K562 (cell line): ENCODE results near the gene SLC4A2. TPM values are rescaled to one million over a fixed set of nuclear protein-coding genes. Genes with fewer than 3 reads are reported as not detected.

ENCODE experiments used
- ATAC-seq: fragments of 200-7000 bp; cut with Tn5 transposase; 3 replicates; pipeline ENCODE4 v1.9.1; 2020; ENCODE audit warnings: moderate library complexity
- BruUV-seq: library from RNA; stranded (reverse); fragments of 400-500 nt; replicated peaks from 2 replicates; lab custom pipeline; 2021; lab: Mats Ljungman, UMichigan
- CTCF ChIA-PET: fragments of 300-600 bp; formaldehyde crosslinking; extraction: SDS; loops from one replicate; lab custom pipeline; 2021; ENCODE audit warnings: low intra/inter-chr PET ratio; lab: Yijun Ruan, JAX
- POLR2A ChIA-PET: fragments of 300-600, 350-650 bp; sonication (Branson Sonifier 250); formaldehyde crosslinking; extraction: SDS; loops from one replicate; lab custom pipeline; 2021; ENCODE audit warnings: antibody characterized with exemption, inconsistent platforms; lab: Yijun Ruan, JAX
- DNase-seq, 4 experiments: peaks; one replicate each; pipeline versions ENCODE4 v3.0.0 to v3.0.0-alpha.2; 2011 to 2018; ENCODE audit warnings: low spot score in 3 of 4, mixed read lengths in 3 of 4; ENCODE audit errors: extremely low read depth in 1 of 4
- FAIRE-seq: peaks from 2 replicates; lab custom pipeline; 2011; peaks lifted over from hg19 to GRCh38; lab: Jason Lieb, UNC
- H2AFZ ChIP-seq: 2 replicates; pipeline ENCODE4 v1.6.0; 2011; ENCODE audit warnings: low read depth, low read length, control low read depth, inconsistent platforms
- H3K27ac ChIP-seq: fragments of 200-600 bp; 3 replicates; pipeline ENCODE4 v1.8.0; 2011; ENCODE audit warnings: low read depth, mild to moderate bottlenecking, control low read depth, inconsistent platforms, low read length, moderate library complexity, mixed read lengths; ENCODE audit errors: extremely low read depth
- H3K27me3 ChIP-seq, 2 experiments: fragments of 300-600 bp in 1 of 2; 2 replicates in 1 of 2; 3 replicates in 1 of 2; pipeline versions ENCODE4 v1.6.0 to v1.8.0; 2011; ENCODE audit warnings: inconsistent platforms in 2 of 2, low read length in 2 of 2, mild to moderate bottlenecking in 1 of 2, mixed read lengths in 1 of 2, moderate library complexity in 1 of 2; ENCODE audit not compliant: control insufficient read depth in 2 of 2, insufficient read depth in 2 of 2
- H3K36me3 ChIP-seq: fragments of 300-600 bp; 3 replicates; pipeline ENCODE4 v1.8.0; 2011; ENCODE audit warnings: mild to moderate bottlenecking, low read length, inconsistent platforms; ENCODE audit not compliant: control insufficient read depth, insufficient read depth
- H3K4me1 ChIP-seq, 2 experiments: fragments of 200-600 bp in 1 of 2; replicated peaks in 1 of 2; 2 replicates in 1 of 2; 3 replicates in 1 of 2; pipeline versions ENCODE4 v1.5.1 to v1.8.0; 2011; ENCODE audit warnings: inconsistent platforms in 2 of 2, low read length in 2 of 2, mild to moderate bottlenecking in 1 of 2, mixed read lengths in 1 of 2, moderate library complexity in 1 of 2; ENCODE audit not compliant: control insufficient read depth in 2 of 2, insufficient read depth in 2 of 2
- H3K4me2 ChIP-seq: 2 replicates; pipeline ENCODE4 v1.6.1; 2011; ENCODE audit warnings: low read length, control low read depth, inconsistent platforms, mixed read lengths; ENCODE audit not compliant: insufficient read depth
- H3K4me3 ChIP-seq: fragments of 200-600 bp; sonication (generic), shearing (Covaris generic); 2 replicates; pipeline ENCODE4 v1.5.1; 2016; ENCODE audit warnings: control low read depth, inconsistent platforms
- H3K79me2 ChIP-seq: fragments of 200-600 bp; 3 replicates; pipeline ENCODE4 v1.8.0; 2011; ENCODE audit warnings: low read length, inconsistent platforms; ENCODE audit not compliant: control insufficient read depth, insufficient read depth
- H3K9ac ChIP-seq, 2 experiments: 2 replicates each; pipeline versions ENCODE4 v1.6.0 to v1.6.1; 2011; ENCODE audit warnings: low read depth in 2 of 2, low read length in 2 of 2, control low read depth in 1 of 2, inconsistent platforms in 1 of 2, mild to moderate bottlenecking in 1 of 2, mixed read lengths in 1 of 2; ENCODE audit not compliant: insufficient read depth in 1 of 2
- H3K9me1 ChIP-seq: one replicate; pipeline ENCODE4 v1.6.0; 2011; ENCODE audit warnings: inconsistent platforms, mild to moderate bottlenecking, low read length, moderate library complexity; ENCODE audit not compliant: control insufficient read depth, insufficient read depth
- H3K9me3 ChIP-seq: replicated peaks from 2 replicates; pipeline ENCODE4 v1.5.1; 2011; ENCODE audit warnings: low read depth, low read length, inconsistent platforms; ENCODE audit not compliant: control insufficient read depth, insufficient read depth
- H4K20me1 ChIP-seq: replicated peaks from 2 replicates; pipeline ENCODE4 v1.6.1; 2011; ENCODE audit warnings: low read length, inconsistent platforms, mixed read lengths; ENCODE audit not compliant: control insufficient read depth, insufficient read depth
- EGR1 ChIP-seq: fragments of 450-650 bp; conservative IDR thresholded peaks from 2 replicates; pipeline ENCODE4 v1.6.1; 2017; ENCODE audit warnings: mild to moderate bottlenecking
- EZH2 ChIP-seq: IDR thresholded peaks from 2 replicates; pipeline ENCODE4 v1.6.1; 2012; ENCODE audit warnings: low read depth, mild to moderate bottlenecking, inconsistent platforms, low read length, borderline replicate concordance
- HDAC8 ChIP-seq: fragments of 450-650 bp; IDR thresholded peaks from 2 replicates; pipeline ENCODE4 v1.6.1; 2016; ENCODE audit warnings: mild to moderate bottlenecking, missing genetic modification characterization, moderate library complexity, missing compliant biosample characterization
- IRF2 ChIP-seq: sonication (generic); formaldehyde crosslinking; IDR thresholded peaks from 2 replicates; pipeline ENCODE4 v1.8.1; 2022; ENCODE audit warnings: mild to moderate bottlenecking, missing genetic modification reagents
- NR4A1 ChIP-seq, 2 experiments: fragments of 250-450 bp in 1 of 2; fragments of 450-650 bp in 1 of 2; sonication (Bioruptor Pico) in 1 of 2; IDR thresholded peaks; 2 replicates each; pipeline versions ENCODE4 v1.4.0 to v1.6.1; 2016 to 2020; ENCODE audit warnings: mild to moderate bottlenecking in 2 of 2, missing compliant biosample characterization in 1 of 2, missing genetic modification characterization in 1 of 2, moderate library complexity in 1 of 2
- POLR2G ChIP-seq: fragments of 200-400 bp; formaldehyde crosslinking; IDR thresholded peaks from 2 replicates; pipeline ENCODE4 v1.6.1; 2017; ENCODE audit warnings: low read depth, mild to moderate bottlenecking, antibody characterized with exemption, low read length, moderate library complexity
- RAD51 ChIP-seq: fragments of 450-650 bp; IDR thresholded peaks from 2 replicates; pipeline ENCODE4 v1.7.1; 2016; ENCODE audit warnings: low read depth, mild to moderate bottlenecking, borderline replicate concordance
- SLC30A9 ChIP-seq: fragments of 250-450 bp; sonication (Bioruptor Pico); IDR thresholded peaks from 2 replicates; pipeline ENCODE4 v1.8.0; 2022; ENCODE audit warnings: mild to moderate bottlenecking, moderate library complexity
- ZNF263 ChIP-seq: sonication (generic); formaldehyde crosslinking; IDR thresholded peaks from 2 replicates; pipeline ENCODE4 v1.8.0; 2022; ENCODE audit warnings: mild to moderate bottlenecking, missing genetic modification reagents, borderline replicate concordance
- ZNF561 ChIP-seq: fragments of 450-650 bp; formaldehyde crosslinking; conservative IDR thresholded peaks from 2 replicates; pipeline ENCODE4 v1.4.0; 2020; ENCODE audit warnings: mild to moderate bottlenecking, moderate library complexity
- WGBS: fragments of 100-300 bp; shearing (Covaris generic); methylation state at CpG from one replicate; pipeline ENCODE4 v1.1.6; 2016; ENCODE audit warnings: low coverage, mixed read lengths; ENCODE audit not compliant: insufficient coverage; ENCODE audit errors: missing lambda C conversion rate; 5-methylcytosine and 5-hydroxymethylcytosine counted together
- in situ Hi-C: fragments of 300-500 bp; cut with MboI; formaldehyde crosslinking; loops from 4 replicates; pipeline ENCODE4 v1.15.0; 2018; ENCODE audit warnings: inconsistent platforms, mixed read lengths
- intact Hi-C: fragments of 100-400 bp; cut with micrococcal nuclease; formaldehyde crosslinking; loops from 2 replicates; pipeline ENCODE4 v1.14.2; 2022
- polyA plus RNA-seq, 8 experiments: library from polyadenylated mRNA; depleted of rRNA in 4 of 8; stranded (reverse) in 5 of 8; unstranded in 3 of 8; fragments of >200 nt; fragmentation: Nextera tagmentation in 2 of 8; fragmentation: Illumina TruSeq in 1 of 8; extraction: Ambion mirVana in 2 of 8; extraction: Trizol in 1 of 8; gene quantifications; 2 replicates each; pipeline versions ENCODE4 v1.2.1 to v1.2.3, GENCODE V29; 2011 to 2014; ENCODE audit warnings: inconsistent platforms in 1 of 8, missing spikeins in 1 of 8
- total RNA-seq, 7 experiments: library from RNA; depleted of rRNA in 6 of 7; stranded (reverse); fragments of >200 nt in 6 of 7; fragmentation: Illumina TruSeq in 2 of 7; extraction: Trizol in 2 of 7; gene quantifications; 2 replicates each; pipeline versions ENCODE4 v1.2.1 to v1.2.3, GENCODE V29; 2011 to 2021; ENCODE audit warnings: low replicate concordance in 1 of 7
- TF ChIP-seq, protein P1 (sequence below), 2 experiments: fragments of 250-450 bp in 1 of 2; fragments of 450-650 bp in 1 of 2; sonication (Bioruptor Pico) in 1 of 2; IDR thresholded peaks; 2 replicates each; pipeline versions ENCODE4 v1.6.1 to v1.8.0; 2016 to 2021; ENCODE audit warnings: mild to moderate bottlenecking in 2 of 2, moderate library complexity in 2 of 2, missing compliant biosample characterization in 1 of 2, missing genetic modification characterization in 1 of 2
- TF ChIP-seq, protein P2 (sequence below): IDR thresholded peaks from 2 replicates; pipeline ENCODE4 v1.6.1; 2016; ENCODE audit warnings: missing genetic modification characterization, missing compliant biosample characterization

The SLC4A2 gene
- total and polyA plus RNA-seq, 9 of the 15 experiments (the other 6 are each of a cell fraction or from before 2014, with no cell fraction given), result 11.4 to 375 (median 130) TPM

DNA sequence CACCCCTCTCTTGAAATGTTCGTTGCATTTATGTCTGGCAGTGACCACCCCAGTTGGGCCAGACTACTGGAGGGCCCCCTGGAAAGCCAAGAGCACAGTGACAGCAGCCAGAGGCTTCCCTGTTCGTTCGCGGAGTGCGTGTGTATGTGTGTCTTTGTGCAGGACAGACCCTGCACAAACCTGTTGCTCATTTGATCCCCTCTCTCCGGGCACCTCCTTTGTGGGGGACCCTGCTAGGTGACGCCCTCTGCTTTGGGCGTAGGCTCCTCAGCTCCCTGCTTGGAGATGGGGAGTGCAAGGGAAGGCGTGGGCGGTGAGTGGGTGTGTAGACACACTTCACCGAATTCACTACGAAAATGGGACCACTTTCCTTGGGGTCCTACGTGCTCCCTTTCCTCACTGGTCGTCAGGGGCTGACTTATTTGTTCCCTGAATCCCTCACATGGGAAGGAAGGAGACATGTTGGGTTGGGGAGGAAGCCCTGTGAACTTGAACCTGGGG, 65.6 kb downstream of the SLC4A2 start:
- H3K4me3 ChIP-seq, result no peak overlapping the region
- no TSS peak for BruUV-seq
- H3K36me3 ChIP-seq, result peaks cover 95% of the 10 kb centered on the region
- no peaks in the 10 kb centered on the region; a peak in 1 of 5 replicates for H3K27me3 ChIP-seq
- FAIRE-seq (peak; percentile 32), DNase-seq (no peak), ATAC-seq (no peak)
- POLR2A ChIA-PET, result no interaction called here
- peak; percentile 68 for TF ChIP-seq EGR1
- no peak for TF ChIP-seq SLC30A9 (CRISPR knock-in tag)
- peak overlapping the region in 1 of 2 experiments; percentile 14; a peak in 1 of 4 replicates for H3K9ac ChIP-seq
- no peak overlapping the region for H3K27ac ChIP-seq
- peaks cover 0 to 47% of the 10 kb centered on the region in 2 experiments; a peak in 1 of 5 replicates for H3K4me1 ChIP-seq
- no peaks in the 10 kb centered on the region for H3K9me3 ChIP-seq
- CTCF ChIA-PET, result interaction anchor here (2.1 to 4.4 kb wide), 3 partner anchors 48 to 178 kb away, joined by 11 to 74 read pairs (median 32); no protein-coding TSS in a partner anchor
- intact Hi-C loops, result loop anchor here (1.0 to 2.0 kb wide), 3 partner anchors 47 to 178 kb away; no protein-coding TSS in a partner anchor
- peaks cover 5% of the 10 kb centered on the region for H3K9me1 ChIP-seq
- in situ Hi-C loops, result no loop called here
- peaks cover 10% of the 10 kb centered on the region; the same call in 2 of the 3 replicates for H3K79me2 ChIP-seq
- no peak overlapping the region for H2AFZ ChIP-seq
- no peak overlapping the region for H3K4me2 ChIP-seq
- H4K20me1 ChIP-seq, result peaks cover 13% of the 10 kb centered on the region
- WGBS, result 86% methylated on average over 14 of the region's 14 CpGs

DNA sequence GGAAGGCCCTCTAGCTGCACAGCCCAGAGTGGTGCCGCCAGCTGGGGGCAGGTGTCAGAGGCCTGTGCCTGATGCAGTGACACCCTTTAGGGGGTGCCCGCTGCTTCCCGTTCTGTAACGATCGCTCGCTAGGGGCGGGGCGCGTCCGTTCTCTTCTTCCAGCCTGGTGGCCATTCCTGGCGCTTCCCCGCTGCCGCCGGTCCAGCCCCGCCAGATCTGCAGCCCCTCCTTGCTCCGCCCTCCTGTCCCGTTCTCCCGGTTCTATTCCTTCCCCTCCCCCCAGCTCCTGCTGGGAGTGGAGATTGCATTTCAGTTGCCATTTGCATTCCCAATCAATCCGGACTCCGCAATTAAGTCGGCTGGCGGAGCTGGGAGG, 66.1 kb downstream of the SLC4A2 start:
- no peak overlapping the region for H3K4me3 ChIP-seq
- WGBS, result 92% methylated on average over 22 of the region's 22 CpGs
- no peak overlapping the region for H2AFZ ChIP-seq
- H3K9ac ChIP-seq, result peak overlapping the region in 1 of 2 experiments; percentile 14; a peak in 1 of 4 replicates
- H3K27ac ChIP-seq, result no peak overlapping the region
- no peak for FAIRE-seq
- intact Hi-C loops, result loop anchor here (2.0 kb wide), 1 partner anchor 177 kb away; no protein-coding TSS in a partner anchor
- no TSS peak for BruUV-seq
- H3K27me3 ChIP-seq, result no peaks in the 10 kb centered on the region; a peak in 1 of 5 replicates
- CTCF ChIA-PET, result interaction anchor here (1.2 to 4.4 kb wide), 2 partner anchors 47 to 178 kb away, joined by 3 to 74 read pairs; no protein-coding TSS in a partner anchor
- peaks cover 0 to 45% of the 10 kb centered on the region in 2 experiments; a peak in 1 of 5 replicates for H3K4me1 ChIP-seq
- H3K9me1 ChIP-seq, result peaks cover 5% of the 10 kb centered on the region
- peaks cover 13% of the 10 kb centered on the region for H4K20me1 ChIP-seq
- no peak overlapping the region for H3K4me2 ChIP-seq
- in situ Hi-C loops, result no loop called here
- peaks cover 95% of the 10 kb centered on the region for H3K36me3 ChIP-seq
- peaks cover 10% of the 10 kb centered on the region; the same call in 2 of the 3 replicates for H3K79me2 ChIP-seq
- ATAC-seq, result no peak
- DNase-seq, result no peak
- POLR2A ChIA-PET, result no interaction called here
- H3K9me3 ChIP-seq, result no peaks in the 10 kb centered on the region
- TF ChIP-seq RAD51 (no peak), ZNF561 (CRISPR knock-in tag) (no peak), IRF2 (no peak), ZNF263 (CRISPR knock-in tag) (no peak), EZH2 (no peak), HDAC8 (no peak), NR4A1 (CRISPR knock-in tag; IDR thresholded peaks at IDR 0.05) (no peak), NR4A1 (tag; IDR thresholded peaks at IDR 0.05) (no peak), POLR2G (0 out of 2 replicates have a peak, but pooled peaks have one; percentile 32)
- TF ChIP-seq, protein P1, sequence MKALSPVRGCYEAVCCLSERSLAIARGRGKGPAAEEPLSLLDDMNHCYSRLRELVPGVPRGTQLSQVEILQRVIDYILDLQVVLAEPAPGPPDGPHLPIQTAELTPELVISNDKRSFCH (CRISPR knock-in tag; IDR thresholded peaks at IDR 0.05), result no peak
- TF ChIP-seq, protein P1 (tag; IDR thresholded peaks at IDR 0.05), result no peak
- TF ChIP-seq, protein P2, sequence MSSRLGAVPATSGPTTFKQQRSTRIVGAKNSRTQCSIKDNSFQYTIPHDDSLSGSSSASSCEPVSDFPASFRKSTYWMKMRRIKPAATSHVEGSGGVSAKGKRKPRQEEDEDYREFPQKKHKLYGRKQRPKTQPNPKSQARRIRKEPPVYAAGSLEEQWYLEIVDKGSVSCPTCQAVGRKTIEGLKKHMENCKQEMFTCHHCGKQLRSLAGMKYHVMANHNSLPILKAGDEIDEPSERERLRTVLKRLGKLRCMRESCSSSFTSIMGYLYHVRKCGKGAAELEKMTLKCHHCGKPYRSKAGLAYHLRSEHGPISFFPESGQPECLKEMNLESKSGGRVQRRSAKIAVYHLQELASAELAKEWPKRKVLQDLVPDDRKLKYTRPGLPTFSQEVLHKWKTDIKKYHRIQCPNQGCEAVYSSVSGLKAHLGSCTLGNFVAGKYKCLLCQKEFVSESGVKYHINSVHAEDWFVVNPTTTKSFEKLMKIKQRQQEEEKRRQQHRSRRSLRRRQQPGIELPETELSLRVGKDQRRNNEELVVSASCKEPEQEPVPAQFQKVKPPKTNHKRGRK (tag), result no peak
